GM19351 (cell line): ENCODE measurements around the gene ZNF519.
"Not testable (repeated sequence)": the region's sequence is repeated elsewhere in the genome, so short reads cannot be mapped to it uniquely, and the experiment has no call there.

ENCODE experiments used
- ATAC-seq: cut with Tn5 transposase; IDR thresholded peaks from one replicate; pipeline ENCODE4 v1.9.1; 2021; ENCODE audit warnings: mild to moderate bottlenecking, moderate library complexity; ENCODE audit not compliant: unreplicated experiment

The ZNF519 gene

DNA sequence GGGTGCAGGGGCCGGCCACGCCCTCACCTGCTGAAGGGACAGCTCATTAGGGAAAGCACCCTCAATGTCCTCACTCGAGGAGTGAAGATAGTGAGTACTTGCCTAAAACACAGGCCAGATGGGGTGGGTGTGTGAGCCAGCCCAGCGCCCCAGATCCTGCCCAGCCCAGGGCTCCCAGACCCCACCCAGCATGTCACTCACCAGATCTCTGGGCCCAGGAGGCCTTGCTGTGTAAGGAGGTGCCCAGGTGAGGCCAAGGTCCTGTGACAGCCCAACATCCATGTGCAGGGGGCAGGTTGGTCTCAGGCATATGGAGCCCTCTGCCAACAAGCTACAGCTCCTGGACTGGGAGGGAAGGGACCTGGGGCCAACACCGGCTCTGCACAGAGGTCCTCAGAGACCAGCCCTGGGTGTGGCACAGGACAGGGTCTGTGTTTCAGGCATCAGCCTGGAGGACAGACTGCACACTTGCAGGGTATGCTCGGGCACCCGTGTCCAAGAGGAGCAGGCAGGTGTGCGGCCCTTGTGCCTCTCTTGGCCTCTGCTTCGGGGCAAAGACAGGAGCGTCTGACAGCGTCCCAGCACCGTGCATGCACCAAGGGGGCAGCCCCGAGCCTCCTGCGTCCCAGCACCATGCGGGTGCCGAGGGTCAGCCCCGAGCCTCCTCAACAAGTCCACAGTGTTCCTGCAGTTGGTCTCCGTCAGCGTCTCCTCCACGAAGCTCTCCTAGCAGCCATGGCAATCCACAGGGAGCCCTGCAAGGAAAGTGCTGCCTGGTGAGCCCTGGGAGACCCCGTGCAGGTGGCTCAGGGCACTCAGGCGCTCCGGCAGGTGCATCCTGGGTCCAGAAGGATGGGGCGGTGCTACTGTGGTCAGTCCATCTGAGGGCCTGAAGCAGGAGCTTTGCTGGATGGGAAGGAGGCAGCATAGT lies 16.0 kb upstream of the ZNF519 start:
- ATAC-seq: not testable (repeated sequence)

DNA sequence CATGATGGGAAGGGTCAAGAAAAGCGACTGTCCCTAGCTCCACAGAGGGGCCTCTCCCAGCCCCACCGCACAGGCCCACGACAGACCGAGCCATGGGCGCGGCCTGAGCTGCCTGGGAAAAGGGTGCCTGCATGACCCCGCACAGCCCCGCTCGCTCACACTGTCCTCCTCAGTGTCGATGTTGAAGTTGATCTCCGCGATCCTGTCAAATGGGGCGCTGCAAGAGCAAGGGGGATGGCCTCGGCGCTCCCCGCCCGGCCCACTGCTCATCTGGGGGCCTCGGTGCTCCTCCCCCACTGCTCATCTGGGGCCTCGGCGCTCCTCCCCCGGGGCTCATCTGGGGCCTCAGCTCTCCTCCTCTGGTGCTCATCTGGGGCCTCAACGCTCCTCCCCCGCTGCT lies 14.5 kb upstream of the ZNF519 start:
- ATAC-seq: not testable (repeated sequence)

DNA sequence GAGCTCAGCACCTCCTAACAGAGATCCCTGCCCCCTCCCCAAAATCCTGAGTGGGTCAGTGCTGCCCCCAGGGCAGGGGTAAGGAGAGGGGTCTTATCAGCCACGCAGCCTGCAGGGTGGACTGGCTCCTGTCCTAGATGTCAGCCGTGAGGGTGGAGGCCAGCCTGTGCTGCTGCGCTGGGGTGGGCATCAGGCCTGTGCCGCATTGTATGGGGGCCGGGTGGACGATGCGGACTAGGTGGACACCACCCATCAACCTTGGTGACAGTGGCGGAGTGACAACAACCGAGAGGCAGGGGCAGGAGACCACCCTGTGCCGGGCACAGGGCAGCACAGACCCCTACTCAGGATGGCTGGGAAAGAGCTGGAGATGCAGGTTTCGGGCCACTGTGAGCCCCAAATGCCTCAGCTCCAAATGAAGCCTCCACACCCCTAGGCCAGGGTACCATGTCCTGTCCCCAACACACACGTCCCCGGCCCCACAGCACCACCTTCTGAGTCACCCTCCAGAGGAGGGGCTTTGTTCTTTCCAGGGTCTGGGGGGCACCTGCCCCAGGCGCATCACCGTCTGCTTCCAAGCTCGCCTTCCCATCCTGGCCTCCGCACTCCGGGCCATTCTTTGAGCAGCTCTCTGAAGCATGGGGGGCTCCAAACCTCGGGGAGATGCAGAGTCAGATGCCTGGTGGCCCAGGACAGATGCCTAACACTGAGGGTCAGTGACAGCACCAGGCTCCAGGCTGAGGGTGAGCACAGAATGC lies 13.5 kb upstream of the ZNF519 start:
- ATAC-seq: not testable (repeated sequence)

DNA sequence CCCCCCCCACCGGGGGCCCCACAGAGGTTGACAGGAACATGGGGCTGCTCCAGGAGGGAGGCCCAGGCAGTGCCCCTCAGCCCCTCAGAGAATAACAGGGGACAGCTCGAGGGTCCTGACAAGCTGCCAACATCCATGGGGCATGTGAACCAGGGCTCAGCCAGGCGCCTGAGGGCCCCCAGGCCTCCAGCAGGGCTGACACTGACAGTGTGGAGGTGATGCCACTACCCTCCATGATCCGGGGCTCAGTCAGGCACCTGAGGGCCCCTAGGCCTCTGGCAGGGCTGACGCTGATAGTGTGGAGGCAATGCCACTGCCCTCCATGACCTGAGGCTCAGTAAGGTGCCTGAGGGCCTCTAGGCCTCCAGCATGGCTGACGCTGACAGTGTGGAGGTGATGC lies 12.8 kb upstream of the ZNF519 start:
- not testable (repeated sequence) for ATAC-seq

DNA sequence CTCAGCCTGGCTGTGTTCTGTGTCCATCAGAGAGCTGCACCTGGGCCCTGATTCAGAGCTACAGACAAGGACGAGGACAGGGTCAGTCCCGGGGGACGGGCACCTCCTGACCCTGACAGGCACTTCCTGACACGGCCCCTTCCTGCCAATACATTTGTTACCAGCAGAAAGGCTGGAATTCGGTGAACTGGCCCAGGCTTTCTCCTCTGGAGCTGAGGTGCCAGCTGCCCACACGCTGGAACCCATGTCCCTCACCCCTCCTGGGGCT lies 12.3 kb upstream of the ZNF519 start:
- no peak for ATAC-seq

DNA sequence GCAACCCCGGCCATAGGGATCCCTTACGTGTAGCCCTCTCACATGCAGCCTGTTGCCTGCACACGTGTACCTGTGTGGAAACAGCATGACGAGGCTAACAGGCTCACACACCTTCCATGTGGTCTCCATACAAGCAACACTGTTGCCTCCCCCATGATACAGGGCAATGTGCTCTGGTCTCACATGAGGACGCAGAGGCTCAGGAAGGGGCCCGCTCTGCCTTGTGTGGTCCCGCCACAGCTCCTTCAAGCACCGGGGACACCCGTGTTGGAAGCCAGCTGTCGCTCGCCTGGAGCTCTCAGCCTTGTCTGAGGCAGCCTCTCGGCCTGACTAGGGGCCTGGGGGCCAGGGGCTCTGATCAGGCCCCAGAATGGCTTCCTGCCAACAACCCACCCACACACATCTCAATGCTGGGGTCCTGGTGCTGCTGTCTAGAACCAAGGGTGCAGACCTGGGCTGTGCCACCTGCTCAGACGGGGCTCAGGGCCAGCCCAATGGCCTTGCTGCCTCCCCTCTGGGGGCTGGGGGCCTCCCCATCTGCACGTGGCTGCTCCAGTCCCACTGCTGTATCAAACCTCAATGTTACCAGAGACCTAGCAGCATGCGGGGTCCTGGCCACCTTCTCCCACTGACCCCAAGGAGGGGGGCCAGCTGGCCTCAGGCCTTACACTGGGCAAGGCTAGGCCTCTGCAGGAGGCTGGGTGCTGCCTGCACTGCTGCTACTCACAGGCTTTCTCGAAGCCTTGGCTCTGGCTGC lies 11.8 kb upstream of the ZNF519 start:
- not testable (repeated sequence) for ATAC-seq

DNA sequence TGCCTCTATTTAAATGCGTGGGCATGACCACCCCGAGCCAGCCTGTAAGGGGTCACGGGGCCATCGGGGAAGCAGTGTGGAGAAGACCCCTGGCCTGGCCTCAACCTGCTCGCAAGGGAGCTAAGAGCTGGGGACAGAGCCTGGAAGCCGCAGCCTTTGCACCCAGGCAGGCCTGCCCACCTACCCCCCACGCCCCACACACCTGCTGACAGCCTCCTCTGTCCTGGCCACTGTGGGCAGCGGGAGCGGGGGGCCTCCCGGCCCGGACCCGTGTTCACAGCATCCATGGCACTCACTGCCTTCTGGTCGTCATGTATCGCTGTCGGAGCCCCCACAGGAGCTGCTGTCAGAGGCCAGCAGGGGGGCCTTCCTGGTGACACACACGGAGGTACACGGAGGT lies 11.2 kb upstream of the ZNF519 start:
- not testable (repeated sequence) for ATAC-seq

DNA sequence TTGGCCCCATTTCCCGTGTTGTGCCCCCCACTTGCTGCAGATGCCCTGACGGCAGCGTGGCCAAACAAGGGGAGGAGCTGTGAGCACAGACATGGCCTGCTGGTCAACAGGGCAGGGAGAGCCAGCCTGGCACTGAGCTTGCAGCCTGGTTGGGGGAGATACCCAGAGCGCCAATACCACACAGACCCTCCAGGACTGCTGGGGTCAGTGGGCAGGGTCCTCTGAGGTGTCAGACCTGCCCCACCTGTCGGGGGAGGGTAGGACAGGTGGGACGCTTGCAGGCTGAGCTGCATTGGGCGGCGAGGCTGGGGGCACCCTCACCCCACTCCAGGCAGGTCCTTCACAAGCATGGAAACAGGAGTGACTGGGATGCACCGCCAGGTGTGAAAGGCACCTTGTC lies 9.9 kb upstream of the ZNF519 start:
- ATAC-seq: not testable (repeated sequence)

DNA sequence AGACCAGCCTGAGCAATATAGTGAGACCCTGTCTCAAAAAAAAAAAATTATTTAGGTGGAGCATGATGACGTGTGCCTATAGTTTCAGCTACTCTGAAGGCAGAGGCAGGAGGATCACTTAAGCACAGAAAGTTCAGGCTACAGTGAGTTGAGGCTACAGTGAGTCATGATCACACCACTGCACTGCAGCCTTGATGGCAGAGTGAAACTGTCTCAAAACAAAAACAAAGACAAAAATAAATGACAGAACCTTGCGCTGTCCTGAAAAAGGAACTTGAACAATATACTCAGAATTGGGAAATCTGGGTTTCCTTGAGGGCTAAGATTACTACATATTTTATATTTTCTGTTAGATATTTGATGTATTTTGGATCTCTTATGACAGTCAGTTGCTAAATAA lies 7.3 kb upstream of the ZNF519 start:
- not testable (repeated sequence) for ATAC-seq

DNA sequence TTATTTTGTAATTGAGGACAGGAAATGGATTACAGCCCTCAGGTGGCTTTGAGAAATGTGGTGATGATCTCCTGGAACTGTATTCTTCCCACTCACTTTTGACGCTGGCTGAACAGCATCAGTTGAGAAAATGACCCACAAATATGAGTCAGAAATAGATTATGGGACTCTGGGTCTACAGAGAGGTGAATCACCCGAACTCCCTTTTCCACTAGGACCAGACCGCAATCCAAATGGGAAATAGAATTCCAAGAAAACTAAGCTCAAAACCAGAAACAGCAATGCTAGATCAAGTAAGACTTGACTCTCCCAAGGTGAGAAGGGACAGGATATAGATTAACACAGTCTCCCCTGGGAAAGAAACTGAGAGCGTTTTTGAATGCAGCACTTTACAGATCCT lies 5.7 kb upstream of the ZNF519 start:
- ATAC-seq: not testable (repeated sequence)

DNA sequence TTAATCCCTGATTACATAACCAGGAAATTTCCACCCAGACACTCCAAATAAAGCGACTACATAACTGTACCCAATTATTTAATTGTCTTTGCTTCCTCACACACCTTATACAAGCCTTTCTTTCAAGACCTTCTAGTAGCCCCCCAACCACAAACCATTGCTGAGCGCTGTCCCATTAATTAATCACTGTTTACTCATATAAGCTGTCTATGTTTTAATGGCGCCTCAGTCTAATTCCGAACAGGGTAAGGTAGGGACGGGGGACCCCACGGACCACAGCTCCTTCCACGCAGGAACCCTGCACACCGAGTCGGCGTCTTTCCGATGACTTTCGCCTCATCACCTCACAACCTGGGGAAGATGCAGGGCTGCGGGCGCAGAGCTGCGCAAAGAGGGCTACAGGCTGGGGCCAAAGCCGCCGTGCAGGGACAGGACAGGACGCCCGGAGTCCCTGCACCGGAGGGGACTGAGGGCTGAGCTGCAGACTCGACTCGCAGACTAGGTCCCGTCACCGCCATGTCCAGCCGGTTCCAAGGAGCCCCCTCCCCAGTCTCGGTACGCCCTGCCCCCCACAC lies 452 bp downstream of the ZNF519 start:
- ATAC-seq: peak; percentile 25

DNA sequence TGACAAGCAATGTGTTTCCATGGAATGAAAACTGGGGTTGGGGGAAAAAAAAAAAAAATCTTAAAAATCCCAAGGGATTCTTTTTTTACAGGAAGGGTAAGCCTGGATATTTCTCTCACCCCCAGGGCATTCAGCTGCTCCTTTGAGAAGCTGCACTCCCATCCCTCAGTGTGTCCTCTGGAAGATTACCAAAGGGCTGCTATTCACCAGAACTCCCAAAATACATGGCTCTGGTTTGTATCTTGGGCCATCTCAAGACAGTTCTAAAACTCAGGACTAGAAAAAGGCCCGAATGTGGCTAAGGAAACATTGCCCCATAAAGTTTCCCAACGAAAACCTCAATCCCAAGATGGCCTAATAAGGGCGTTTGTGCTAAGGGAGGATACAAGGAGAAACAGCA lies 1.4 kb downstream of the ZNF519 start:
- ATAC-seq: not testable (repeated sequence)

DNA sequence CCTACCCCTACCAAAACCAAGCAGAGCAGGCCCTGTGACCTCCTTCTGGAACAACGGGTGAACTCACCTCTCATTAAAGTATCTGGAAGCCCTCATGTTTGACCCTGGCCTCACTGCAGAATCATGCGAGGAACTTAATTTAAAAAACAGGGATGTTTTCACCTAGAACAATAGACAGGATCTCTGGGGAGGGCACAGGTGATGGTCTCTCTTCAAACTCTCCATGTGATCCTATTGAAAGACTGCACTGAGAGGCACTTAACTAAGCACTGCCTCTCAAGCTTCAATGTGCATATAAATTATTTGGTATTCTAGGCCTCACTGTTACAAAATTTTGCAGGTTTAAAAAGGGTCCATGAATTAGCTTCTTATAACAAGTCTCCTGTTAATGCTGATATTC lies 7.5 kb downstream of the ZNF519 start:
- ATAC-seq: no peak

DNA sequence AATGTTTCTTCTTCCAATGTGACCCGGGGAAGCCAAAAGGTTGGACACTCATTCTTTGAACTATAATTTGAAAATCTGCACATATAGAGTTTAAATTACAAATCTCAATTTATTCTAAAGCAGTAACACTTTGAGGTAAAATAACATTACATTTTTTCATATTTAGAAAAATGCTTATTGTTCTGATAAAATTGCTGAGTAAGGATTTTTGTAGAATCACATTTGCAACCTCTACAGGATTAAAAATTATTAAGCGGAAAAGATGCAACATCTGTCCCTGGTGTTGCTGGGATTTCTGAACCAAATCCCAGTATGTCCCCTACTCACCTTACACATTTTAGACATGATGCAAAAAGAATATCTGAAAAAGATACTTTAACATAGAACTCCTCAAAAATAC lies 10.1 kb downstream of the ZNF519 start:
- ATAC-seq: no peak

DNA sequence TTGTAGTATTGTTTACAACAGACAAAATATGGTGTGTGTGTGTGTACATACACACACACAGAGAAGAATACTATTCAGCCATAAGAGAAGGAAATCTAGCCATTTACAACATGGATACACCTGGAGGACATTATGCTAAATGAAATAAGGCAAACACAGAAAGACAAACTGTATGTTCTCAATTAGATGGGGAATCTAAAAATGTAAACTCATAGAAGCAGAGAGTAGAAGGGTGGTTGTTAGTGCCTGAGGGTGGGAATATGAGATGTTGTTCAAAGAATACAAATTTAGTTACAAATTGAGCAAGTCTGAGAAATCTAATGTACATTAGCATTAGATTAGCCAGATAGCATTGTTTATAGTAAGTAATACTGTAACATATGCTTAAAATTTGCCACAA lies 11.3 kb downstream of the ZNF519 start:
- ATAC-seq: no peak

DNA sequence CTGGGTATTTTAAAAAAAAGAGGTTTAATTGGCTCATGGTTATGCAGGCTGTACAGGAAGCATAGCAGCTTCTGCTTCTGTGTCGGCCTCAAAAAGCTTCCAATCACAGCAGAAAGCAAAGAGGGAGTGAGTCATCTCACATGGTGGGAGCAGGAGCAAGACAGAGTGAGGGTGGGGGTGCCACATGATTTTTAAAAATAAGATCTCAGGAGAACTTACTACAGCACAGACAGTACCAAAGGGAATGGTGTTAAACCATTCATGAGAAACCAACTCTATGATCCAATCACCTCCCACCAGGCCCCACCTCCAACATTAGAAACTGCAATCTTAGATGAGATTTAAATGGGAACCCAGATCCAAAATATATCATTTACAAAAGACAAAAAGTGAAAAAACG lies 14.6 kb downstream of the ZNF519 start:
- no peak for ATAC-seq

DNA sequence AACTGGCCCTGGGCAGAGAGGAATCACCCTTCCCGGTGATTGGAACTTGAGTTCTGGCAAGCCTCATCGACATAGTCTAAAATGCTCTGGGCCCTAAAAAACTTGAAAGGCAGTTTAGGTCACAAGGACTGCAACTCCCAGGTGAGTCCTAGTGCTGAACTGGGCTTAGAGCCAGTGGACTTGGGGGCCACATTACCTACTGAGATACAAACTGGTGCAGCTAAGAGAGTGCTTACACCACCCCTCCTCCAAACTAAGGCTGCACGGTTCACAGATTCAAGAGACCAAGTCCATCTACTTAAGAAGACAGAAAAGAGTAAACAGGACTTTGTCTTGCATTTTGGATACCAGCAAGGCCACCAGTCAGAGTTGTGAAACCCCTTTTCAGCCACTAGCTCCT lies 25.3 kb downstream of the ZNF519 start:
- ATAC-seq: no peak

DNA sequence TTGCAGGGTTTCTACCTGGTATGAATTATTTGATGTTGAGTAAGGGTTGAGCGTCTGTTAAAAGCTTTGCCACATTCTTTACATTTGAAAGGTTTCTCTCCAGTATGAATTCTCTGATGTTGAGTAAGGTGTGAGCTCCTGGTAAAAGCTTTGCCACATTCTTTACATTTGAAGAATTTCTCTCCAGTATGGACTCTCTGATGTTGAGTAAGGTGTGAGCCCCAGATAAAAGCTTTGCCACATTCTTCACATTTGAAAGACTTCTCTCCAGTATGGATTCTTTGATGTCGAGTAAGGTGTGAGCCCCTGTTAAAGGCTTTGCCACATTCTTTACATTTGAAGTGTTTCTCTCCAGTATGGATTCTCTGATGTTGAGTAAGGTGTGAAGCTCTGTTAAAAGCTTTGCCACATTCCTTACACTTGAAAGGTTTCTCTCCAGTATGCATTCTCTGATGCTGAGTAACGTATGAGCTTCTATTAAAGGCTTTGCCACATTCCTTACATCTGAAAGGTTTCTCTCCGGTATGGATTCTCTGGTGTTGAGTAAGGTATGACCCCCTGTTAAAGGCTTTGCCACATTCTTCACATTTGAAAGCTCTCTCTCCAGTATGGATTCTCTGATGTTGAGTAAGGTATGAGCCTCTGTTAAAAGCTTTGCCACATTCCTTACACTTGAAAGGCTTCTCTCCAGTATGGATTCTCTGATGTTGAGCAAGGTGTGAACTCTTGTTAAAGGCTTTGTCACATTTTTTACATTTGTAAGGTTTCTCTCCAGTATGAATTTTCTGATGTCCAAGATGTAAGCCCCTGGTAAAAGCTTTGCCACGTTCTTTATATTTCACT lies 27.1 kb downstream of the ZNF519 start:
- no peak for ATAC-seq

DNA sequence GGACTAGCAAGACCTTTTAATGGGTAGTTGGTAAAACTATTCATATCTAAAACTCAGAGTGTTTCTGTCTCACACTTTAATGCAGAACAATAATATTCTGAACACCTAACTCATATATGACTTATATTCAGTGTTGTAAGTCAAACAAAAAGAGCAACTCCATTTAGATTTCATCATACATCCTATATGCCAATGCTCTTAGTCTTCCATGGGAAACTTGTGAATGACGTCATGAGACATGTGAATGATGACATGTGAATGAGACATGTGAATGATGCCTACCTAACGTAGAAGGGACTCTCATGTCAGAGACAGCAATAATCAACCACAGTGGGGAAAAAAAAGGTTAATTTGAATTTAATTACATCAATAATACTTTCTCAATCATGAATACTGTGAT lies 28.0 kb downstream of the ZNF519 start:
- no peak for ATAC-seq
